GM13976 (cell line): ENCODE results near the gene EXOC7.

Experiments
- DNase-seq: peaks from one replicate; pipeline ENCODE4 v3.0.0; 2012; ENCODE audit warnings: low spot score
- CTCF ChIP-seq: IDR thresholded peaks from 2 replicates; pipeline ENCODE4 v1.5.1; 2012; ENCODE audit warnings: borderline replicate concordance, mild to moderate bottlenecking; ENCODE audit not compliant: insufficient read depth; ENCODE audit errors: extremely low read depth, missing control alignments, control extremely low read depth
- in situ Hi-C: fragments of 300-500 bp; cut with MboI; formaldehyde crosslinking; loops from one replicate; pipeline ENCODE4 v1.12.0; 2022; ENCODE audit warnings: low sequenced_read_pairs, mixed read lengths, inconsistent platforms; ENCODE audit not compliant: unreplicated experiment

EXOC7 gene

GRCh38 chr17:76053246-76054111 lies 50.1 kb downstream of the EXOC7 start:
- no peak for DNase-seq
- no peak for TF ChIP-seq CTCF
- in situ Hi-C loops, result no loop called here

GRCh38 chr17:76051561-76051960 lies 52.0 kb downstream of the EXOC7 start:
- in situ Hi-C loops, result no loop called here
- no peak for TF ChIP-seq CTCF
- DNase-seq, result no peak

GRCh38 chr17:76050538-76051467 lies 52.8 kb downstream of the EXOC7 start:
- no peak for TF ChIP-seq CTCF
- no peak for DNase-seq
- in situ Hi-C loops, result no loop called here

GRCh38 chr17:76049836-76050537 lies 53.6 kb downstream of the EXOC7 start:
- in situ Hi-C loops, result no loop called here
- no peak for DNase-seq
- TF ChIP-seq CTCF, result no peak

GRCh38 chr17:76049239-76049638 lies 54.3 kb downstream of the EXOC7 start:
- in situ Hi-C loops, result no loop called here

More at GRCh38 chr17:76049239-76049638, 54.3 kb downstream of the EXOC7 start:
- DNase-seq, result no peak
- TF ChIP-seq CTCF, result no peak
